ENCODE measurements around the gene EIF4E3.

Gene EIF4E3

GRCh38 chr3:71636482-71636881 is 88.7 kb downstream of the EIF4E3 start:
- DNase-seq (ENCODE audit: insufficient read length) (no peak), FAIRE-seq (no peak)
- TF ChIP-seq POLR2AphosphoS5 (IDR thresholded peaks at IDR 0.05; ENCODE audit: low read depth, low read length) (no peak), POLR2A (IDR thresholded peaks at IDR 0.05; ENCODE audit: low read depth, low read length) (no peak), TAF1 (IDR thresholded peaks at IDR 0.05; ENCODE audit: borderline replicate concordance, low read depth, low read length) (no peak)

- DNase-seq (ENCODE audit: insufficient read length) (no peak), FAIRE-seq (no peak)
- TF ChIP-seq POLR2A (IDR thresholded peaks at IDR 0.05; ENCODE audit: low read depth, low read length) (no peak), POLR2AphosphoS5 (IDR thresholded peaks at IDR 0.05; ENCODE audit: low read depth, low read length) (no peak), TAF1 (IDR thresholded peaks at IDR 0.05; ENCODE audit: borderline replicate concordance, low read depth, low read length) (no peak)
These were observed 89.2 kb downstream of the EIF4E3 start for GRCh38 chr3:71636001-71636400.

- no peak for FAIRE-seq
- TF ChIP-seq POLR2A (IDR thresholded peaks at IDR 0.05; ENCODE audit: low read depth, low read length) = no peak
- no peak for TF ChIP-seq POLR2AphosphoS5 (IDR thresholded peaks at IDR 0.05; ENCODE audit: low read depth, low read length)
- TF ChIP-seq TAF1 (IDR thresholded peaks at IDR 0.05; ENCODE audit: borderline replicate concordance, low read depth, low read length) = no peak
- DNase-seq (ENCODE audit: insufficient read length) = no peak
These were observed 90.5 kb downstream of the EIF4E3 start for GRCh38 chr3:71634671-71635070.

- no peak for TF ChIP-seq POLR2AphosphoS5 (IDR thresholded peaks at IDR 0.05; ENCODE audit: low read depth, low read length)
- no peak for FAIRE-seq
These were observed 95.5 kb downstream of the EIF4E3 start for GRCh38 chr3:71629711-71630110.

GRCh38 chr3:71629289-71629688 is 95.9 kb downstream of the EIF4E3 start:
- FAIRE-seq (no peak), DNase-seq (ENCODE audit: insufficient read length) (no peak)
- no peak for TF ChIP-seq POLR2AphosphoS5 (IDR thresholded peaks at IDR 0.05; ENCODE audit: low read depth, low read length)
- TF ChIP-seq POLR2A (IDR thresholded peaks at IDR 0.05; ENCODE audit: low read depth, low read length) = no peak
- no peak for TF ChIP-seq TAF1 (IDR thresholded peaks at IDR 0.05; ENCODE audit: borderline replicate concordance, low read depth, low read length)

More at GRCh38 chr3:71629711-71630110, 95.5 kb downstream of the EIF4E3 start:
- DNase-seq (ENCODE audit: insufficient read length) = no peak

- FAIRE-seq = no peak
- no peak for DNase-seq (ENCODE audit: insufficient read length)
- no peak for TF ChIP-seq TAF1 (IDR thresholded peaks at IDR 0.05; ENCODE audit: borderline replicate concordance, low read depth, low read length)
These were observed 96.7 kb downstream of the EIF4E3 start for GRCh38 chr3:71628522-71628921.

GRCh38 chr3:71625676-71626075 is 99.5 kb downstream of the EIF4E3 start:
- no peak for DNase-seq (ENCODE audit: insufficient read length)
- TF ChIP-seq TAF1 (IDR thresholded peaks at IDR 0.05; ENCODE audit: borderline replicate concordance, low read depth, low read length) (no peak), POLR2A (IDR thresholded peaks at IDR 0.05; ENCODE audit: low read depth, low read length) (no peak), POLR2AphosphoS5 (IDR thresholded peaks at IDR 0.05; ENCODE audit: low read depth, low read length) (no peak)

More at GRCh38 chr3:71625676-71626075, 99.5 kb downstream of the EIF4E3 start:
- FAIRE-seq = no peak
